ENCODE measurements around the gene ZNF48.

DNA sequence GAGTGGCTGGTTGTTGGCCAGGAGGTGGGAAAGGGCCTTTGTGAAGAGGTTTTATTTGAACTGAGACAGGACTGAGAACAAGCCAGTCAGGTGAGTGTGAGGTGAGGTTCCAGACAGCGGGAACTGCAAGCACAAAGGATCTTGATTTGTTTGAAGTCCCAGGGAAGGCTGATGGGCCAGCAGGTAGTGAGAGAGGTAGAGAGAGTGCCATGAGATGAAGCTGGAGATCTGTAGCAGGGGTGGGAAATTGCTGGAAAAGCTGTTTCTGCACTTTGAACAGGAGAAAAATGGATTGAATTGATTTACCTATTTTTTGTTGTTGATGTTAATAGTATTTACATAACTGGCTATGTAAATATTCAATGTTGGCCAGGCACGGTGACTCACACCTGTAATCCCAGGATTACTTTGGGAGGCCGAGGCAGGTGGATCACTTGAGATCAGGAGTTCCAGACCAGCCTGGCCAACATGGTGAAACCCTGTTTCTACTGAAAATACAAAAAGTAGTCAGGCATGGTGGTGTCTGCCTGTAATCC lies 42.4 kb downstream of the ZNF48 start:
- TF ChIP-seq, protein P1, sequence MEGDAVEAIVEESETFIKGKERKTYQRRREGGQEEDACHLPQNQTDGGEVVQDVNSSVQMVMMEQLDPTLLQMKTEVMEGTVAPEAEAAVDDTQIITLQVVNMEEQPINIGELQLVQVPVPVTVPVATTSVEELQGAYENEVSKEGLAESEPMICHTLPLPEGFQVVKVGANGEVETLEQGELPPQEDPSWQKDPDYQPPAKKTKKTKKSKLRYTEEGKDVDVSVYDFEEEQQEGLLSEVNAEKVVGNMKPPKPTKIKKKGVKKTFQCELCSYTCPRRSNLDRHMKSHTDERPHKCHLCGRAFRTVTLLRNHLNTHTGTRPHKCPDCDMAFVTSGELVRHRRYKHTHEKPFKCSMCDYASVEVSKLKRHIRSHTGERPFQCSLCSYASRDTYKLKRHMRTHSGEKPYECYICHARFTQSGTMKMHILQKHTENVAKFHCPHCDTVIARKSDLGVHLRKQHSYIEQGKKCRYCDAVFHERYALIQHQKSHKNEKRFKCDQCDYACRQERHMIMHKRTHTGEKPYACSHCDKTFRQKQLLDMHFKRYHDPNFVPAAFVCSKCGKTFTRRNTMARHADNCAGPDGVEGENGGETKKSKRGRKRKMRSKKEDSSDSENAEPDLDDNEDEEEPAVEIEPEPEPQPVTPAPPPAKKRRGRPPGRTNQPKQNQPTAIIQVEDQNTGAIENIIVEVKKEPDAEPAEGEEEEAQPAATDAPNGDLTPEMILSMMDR (IDR thresholded peaks at IDR 0.05; ENCODE audit: insufficient read depth, low read length, poor library complexity, severe bottlenecking) = no peak
- no peak for TF ChIP-seq EZH2phosphoT487 (conservative IDR thresholded peaks at IDR 0.05; ENCODE audit: low read length)
